HG03097 (cell line): Measurements from ENCODE around the gene ARHGEF26.

Experiments
- ATAC-seq: cut with Tn5 transposase; IDR thresholded peaks from one replicate; pipeline ENCODE4 v1.9.1; 2021; ENCODE audit not compliant: unreplicated experiment, low FRiP score

The ARHGEF26 gene

DNA sequence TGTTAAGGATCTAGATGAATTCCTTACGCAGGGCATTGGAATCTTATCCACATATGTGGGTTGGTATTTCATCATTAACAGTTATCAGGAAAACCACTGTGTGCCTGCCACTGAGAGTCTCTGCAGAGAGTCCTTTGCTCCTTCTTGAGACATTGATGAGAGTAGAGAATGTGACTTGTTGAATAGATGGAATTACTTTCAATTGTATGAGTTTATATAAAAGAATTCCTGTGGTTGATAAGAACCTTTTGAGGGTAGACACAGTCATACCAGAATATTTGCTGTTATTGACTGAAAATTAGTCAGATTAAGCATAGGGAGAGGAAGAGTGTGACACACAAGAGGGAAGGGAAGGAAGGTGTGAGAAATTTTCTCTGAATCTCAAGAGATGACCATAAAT, 30.8 kb downstream of the ARHGEF26 start:
- no peak for ATAC-seq

DNA sequence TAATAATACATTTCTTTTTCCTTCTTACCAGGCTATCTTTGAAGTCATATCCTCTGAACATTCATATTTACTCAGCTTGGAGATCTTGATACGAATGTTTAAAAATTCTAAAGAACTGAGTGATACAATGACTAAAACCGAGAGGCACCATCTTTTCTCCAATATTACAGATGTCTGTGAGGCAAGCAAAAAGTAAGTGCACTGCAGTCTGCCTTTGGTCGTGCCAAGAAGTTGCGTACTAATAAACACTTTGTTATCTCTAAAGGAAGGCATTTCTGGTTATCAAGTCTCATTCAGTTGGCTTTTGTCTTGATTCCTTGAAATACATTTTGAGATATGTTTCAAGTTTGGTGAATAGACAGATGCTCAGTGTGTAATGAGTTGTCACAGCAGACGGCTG, 31.6 kb downstream of the ARHGEF26 start:
- ATAC-seq: no peak

DNA sequence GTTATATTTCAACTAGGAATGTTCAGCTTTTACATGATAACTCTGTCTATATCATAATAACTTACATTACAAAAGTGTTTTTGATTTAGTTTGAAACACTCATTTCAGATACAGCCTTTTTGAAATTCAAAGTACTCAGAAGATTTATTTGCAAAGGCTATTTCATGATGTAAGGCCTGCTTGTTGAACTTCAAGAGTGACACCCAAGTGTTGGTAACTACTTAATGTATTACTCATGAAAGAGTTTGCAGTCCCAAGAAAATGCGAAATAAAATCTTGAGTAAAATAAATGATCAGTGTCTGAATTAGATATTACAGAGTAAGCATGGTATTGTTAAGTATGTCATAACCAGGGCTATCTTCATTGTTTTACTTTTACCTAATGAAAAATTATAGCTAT, 35.3 kb downstream of the ARHGEF26 start:
- ATAC-seq: no peak

DNA sequence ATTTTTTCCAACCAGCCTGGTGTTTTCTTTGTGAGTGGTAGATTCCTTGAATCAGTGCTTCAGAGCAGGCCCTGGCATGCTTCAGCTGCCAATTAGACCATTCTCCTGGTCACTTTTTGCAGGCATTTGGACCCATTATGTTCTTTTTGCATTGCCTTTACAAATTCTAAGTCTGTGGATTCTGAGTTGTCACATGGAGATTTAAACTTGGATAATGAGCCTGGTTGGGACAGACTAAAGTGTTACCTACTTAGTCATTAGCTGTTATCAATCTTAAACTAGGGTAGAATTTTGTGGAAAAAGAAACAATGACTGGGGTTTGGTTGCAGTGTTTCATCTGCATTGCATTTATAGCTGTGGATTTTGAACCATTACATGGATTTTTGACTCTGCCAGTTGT, 40.6 kb downstream of the ARHGEF26 start:
- ATAC-seq: no peak

DNA sequence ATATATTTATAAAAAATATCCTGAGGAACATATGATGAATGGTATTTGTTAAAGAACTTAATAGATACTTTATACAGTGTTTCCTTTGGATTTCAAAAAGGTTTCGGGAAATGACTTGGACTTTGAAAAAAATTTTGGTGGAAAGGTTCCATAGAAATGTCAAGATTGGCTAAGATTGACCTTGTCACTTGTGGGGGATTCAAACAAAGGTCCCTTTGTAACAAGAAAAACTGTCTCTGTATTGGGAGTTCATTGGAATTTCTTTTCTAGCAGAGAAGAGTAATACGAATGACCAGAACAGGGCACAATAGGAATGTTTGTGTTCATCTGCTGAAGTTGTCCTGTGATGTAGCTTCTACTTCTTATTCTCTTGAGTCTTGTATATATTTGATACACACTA, 43.2 kb downstream of the ARHGEF26 start:
- no peak for ATAC-seq

DNA sequence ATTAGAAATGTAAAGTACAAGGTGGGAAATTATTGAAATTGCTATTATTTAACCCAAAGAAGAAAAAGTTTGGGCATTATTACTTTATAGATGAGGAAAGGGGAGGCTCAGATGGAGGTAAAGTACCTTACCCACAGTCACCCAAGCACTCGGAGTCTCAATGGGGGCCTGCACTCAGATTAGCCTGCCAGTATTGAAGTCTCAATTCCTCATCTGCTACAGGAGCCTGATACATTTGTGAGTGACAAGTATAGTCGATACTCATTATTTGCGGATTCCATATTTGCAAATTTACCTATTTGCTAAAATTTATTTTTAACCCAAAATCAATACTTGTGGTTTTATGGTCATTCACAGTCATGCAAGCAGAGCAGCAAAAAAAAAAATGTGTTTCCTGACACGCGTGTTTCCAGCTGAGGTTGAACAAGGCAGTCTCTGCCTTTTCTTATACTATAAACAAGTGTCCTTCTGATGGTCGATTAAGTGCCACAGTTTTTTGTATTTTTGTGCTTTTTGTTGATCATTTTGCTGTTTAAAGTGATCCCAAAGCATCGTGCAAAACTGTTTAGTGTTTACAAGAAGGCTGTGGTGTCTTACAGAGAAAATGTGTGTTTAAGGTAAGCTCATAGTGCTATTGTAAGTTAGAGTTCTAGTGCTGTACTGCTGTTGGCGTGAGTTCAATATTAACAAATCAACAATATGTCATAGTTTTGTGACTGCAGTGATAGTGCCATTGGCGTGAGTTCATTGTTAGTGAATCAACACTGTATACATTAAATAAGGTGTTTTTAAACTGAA, 48.0 kb downstream of the ARHGEF26 start:
- ATAC-seq: no peak

DNA sequence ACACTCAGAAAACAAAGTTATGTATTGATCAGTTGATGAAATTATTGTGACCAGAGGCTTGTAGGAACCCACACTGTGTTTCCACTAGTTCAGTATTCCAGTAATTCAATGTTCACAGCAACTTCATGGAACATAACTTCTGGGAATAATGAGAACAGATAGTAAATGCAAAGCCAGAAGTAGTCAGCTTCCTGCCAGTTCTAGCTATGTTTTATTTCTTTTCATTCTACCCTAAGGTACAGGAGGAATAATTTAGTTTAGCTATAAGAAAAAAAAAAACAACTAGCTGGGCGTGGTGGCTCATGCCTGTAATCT, 48.6 kb downstream of the ARHGEF26 start:
- no peak for ATAC-seq

DNA sequence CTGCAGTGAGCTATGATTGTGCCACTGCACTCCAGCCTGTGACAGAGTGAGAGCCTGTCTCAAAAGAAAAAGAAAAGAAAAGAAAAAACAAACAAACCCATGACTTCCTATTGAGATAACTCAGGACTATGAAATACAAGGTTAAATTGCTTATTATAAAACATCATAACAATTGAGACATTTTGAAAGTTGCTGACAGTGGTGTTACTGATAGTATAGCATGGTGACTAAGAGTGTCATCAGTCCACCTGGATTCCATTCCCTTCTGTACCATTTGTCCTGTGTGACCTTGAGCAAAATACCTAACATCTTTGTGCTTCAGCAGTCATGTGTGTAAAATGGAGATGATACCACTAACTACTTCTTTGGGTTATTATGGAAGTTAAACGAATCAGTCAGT, 49.1 kb downstream of the ARHGEF26 start:
- no peak for ATAC-seq

DNA sequence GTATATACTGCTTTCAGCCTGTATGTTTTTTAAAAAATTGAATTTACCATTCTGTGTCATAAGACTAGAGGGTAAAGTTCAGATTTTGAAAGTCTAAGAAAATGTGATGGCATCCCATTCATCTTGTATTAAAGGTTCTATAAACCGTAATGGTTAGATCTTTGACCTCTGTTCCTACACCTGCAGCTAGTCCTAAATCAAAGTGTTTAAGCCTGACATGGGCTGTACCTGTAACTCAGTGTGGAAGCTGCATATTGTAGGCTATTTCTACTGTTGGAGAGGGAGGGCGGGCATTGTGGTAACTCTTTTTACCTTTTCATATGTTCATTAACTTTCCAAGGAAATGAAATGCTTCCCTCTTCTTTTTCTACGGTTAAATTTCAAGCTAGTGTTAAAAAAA, 53.9 kb downstream of the ARHGEF26 start:
- no peak for ATAC-seq

DNA sequence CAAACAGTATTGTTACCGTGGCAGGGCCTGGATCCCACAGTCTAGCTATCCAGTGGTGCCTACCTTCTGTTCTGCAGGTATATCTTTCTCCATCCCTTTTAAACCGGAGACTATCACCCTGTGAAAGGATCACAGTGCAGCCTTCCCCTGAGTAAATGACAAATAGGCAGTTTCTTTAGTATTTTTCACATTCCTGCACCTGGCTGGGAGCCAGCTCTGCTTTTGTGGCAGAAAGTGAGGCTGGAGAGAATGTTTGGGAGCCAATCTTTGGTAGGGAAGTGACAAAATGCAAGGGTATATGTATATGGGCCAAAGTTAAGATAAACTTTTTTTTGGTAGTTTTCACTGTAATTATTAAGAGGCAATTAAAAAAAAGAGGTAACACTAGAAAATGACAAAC, 54.8 kb downstream of the ARHGEF26 start:
- no peak for ATAC-seq

DNA sequence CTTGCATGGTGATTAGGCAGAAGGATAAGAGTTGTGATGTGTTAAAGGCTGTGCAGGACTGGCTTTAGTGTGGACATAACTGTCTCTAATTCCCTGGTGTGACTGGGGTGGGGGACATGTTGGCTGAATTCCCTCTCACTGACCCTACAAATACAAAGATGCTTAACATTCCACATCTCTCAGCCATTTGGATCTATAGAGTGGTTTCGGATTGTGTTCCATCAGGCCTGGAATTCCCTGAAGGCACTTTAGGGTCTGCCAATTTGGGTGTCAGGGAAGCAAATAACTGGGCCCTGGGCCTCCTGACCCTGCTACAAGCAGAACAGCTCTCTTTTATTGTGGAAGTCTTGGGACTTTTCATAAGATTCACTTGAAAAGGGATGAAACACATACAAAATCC, 56.2 kb downstream of the ARHGEF26 start:
- ATAC-seq: no peak

DNA sequence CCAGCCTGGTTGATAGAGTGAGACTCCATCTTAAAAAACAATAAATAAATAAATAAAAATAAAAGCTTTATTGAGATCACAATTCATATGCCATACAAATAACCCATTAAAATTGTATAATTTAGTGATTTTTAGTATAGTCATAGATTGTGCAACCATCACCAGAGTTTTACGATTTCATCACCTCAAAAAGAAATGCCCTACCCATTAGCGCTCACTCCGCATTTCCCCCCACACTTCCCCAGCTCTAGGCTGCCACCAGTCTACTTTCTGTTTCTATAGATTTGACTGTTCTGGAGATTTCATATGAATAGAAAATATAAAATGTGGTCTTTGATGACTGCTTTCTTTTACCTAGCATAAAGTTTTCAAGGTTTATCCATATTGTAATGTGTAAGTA, 57.0 kb downstream of the ARHGEF26 start:
- no peak for ATAC-seq

DNA sequence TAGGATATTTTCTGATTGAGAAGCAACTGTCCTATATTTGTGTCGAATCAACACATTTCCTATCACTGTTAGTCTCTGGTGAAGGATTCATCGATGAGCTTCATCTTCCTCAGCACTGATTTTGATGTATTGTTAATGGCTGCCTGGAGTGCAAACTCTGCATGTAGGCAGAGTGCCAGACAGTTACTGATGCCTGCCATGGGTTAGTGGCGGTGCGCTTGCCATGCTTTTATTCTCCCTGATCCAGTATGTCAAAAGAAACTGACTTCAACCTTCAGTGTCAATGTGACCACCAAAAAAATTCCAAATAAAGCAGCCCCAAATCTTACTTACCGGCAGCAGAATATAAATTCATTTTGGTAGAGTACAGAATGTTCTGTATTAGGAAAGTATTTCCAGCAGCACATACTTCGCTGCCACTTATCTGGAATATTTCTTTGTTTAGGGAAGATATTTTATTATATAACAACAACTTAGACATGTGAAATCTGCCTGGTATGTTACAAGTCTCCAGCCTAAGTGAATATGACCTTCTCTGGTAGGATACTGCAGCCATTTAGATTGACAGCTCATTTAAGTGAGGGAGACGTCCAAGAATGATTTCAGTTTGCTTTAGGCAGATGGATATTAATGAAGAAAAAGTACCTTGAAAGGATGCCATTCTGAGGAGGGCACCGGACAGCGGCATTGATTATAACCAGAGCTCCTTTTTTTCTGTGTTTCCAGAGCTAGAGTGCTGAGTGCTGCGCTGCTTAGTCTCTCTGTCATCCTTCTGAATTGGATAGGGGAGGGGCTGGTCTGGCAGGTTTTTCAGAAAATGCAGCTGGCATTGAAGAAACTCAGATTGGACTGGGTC, 59.9 kb downstream of the ARHGEF26 start:
- no peak for ATAC-seq

DNA sequence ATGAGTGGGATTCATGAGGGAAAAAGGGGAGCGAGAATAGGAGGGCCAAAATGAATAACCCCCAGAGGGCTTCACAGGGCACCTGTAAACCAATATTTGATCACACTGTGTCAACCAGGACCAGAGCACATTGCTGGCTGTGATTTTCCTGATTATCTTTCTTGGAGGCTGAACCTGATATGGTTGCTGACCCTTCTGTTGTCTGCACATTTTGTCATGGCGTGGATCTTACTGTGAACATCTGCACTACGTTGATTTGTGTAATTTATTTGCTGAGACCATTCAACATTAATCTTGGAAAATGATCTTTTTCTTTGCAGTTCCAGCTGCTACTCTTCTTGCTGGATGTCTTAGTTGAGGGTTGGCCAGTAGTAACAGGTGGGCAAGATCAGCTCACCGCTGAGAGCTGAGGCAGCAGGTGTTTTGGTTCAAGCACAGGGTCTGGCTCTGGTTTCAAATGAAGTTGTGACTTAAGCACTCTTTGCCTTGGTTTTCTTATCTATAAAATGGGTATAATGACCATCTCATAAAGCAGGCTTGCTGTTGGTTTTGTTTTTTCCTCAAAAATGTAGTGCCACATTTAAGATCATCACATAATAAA, 61.2 kb downstream of the ARHGEF26 start:
- no peak for ATAC-seq

DNA sequence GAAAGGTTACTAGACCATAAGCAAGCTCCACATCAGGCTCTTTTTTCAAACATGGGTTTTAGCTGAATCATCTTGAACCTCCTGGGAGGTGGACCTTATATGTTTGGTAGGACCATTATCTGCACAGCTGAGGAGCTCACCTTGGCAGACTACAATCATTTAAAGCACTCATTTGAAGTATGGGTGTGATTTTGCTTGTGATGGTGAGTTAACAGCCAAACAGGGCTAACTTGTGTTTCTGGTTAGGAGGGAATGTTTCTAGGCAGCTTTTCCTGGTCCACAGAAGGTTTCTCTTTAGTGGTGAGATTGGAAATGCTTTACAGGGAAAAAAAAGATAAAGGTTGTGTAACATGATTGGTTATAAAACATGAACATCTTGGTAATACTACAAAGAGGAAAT, 61.8 kb downstream of the ARHGEF26 start:
- no peak for ATAC-seq

DNA sequence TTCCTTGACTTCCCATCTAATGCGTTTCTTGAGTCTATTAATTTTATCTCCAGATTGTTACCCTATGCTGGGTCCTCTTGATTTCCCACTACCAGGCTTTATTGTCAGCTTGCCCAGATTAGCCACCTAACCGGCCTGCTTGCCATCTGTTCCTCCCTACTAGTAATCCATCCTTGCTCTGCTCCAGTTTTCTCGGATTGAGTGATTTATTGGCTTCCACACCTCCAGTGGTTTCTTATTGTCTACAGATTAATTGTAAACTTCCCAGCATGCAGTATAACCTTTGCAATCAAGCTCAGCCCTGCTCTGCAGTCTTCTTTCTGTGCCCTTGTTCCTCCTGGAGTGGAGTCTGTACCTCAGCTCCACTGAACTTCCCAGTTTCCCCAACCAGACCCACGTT, 63.4 kb downstream of the ARHGEF26 start:
- no peak for ATAC-seq

DNA sequence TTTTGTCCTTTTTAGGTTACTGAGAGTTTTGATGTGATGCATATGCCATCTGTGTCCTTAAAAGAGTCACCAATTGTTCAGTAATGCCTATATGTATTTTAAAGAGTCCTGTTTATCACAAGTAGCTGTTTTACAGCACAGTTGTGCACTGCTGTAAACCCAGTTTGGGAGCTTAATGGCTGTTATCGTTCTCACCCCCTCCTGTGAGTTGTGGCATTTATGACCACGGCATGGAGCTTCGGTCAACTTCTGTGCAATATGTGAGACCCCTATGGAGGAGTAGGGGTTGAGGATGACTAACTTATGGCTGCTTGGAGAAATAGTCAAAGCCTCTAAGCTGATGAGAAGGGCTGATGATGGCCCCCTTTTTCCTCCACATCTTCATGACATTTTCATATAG, 67.2 kb downstream of the ARHGEF26 start:
- no peak for ATAC-seq

DNA sequence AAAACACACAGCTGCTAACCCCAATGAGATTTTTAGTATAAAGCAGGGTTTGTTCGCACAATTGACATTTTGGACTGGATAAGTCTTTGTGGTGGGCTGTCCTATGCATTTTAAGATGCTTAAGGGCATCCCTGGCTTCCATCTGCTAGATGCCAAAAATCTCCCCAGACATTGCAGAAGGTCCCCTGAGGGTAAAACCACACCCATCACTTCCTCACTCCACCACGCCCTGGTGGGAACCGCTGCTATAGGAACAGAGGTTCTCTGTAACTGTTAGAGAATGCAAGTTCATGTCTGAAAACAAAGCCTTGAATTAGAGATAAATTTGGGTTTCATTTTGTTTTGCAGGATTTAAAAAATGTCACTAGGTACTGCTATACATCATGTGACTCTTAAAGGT, 67.7 kb downstream of the ARHGEF26 start:
- ATAC-seq: no peak

DNA sequence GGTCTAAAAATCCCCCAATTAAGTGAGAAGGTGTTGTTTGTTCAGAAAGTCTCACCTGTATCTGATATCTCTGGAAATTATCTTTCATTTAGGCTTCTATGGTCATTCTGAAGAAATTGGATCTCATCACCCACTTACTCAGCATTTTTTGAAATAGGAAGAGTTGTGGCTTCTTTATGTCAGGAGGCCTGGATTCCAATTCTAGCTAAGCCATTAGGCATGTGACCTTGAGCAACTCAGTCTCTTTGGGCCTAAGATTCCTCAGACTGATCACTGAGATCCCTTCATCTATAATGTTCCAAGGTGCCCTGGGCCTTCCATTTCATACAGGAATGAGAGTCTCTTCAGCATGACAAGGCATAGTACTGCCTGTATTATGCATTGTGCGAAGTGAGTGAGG, 70.3 kb downstream of the ARHGEF26 start:
- ATAC-seq: no peak

DNA sequence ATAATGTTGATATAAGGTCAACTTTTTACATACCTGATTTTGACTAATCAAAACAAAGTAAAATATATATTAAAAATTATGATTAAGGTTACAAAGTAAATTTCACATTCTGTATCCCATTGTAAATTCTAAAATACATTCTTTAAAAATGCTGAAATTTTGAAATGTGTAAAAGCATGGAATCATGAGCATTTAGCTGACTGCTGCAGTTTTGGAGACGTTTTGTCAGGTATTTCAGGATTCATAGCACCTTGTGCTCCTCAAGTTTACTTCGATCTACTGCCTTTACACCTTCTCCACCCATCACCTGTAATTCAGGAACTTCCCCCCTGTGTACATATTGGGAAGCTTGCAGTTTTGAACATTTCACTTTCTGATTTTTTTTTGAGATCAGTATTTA, 71.0 kb downstream of the ARHGEF26 start:
- ATAC-seq: no peak

DNA sequence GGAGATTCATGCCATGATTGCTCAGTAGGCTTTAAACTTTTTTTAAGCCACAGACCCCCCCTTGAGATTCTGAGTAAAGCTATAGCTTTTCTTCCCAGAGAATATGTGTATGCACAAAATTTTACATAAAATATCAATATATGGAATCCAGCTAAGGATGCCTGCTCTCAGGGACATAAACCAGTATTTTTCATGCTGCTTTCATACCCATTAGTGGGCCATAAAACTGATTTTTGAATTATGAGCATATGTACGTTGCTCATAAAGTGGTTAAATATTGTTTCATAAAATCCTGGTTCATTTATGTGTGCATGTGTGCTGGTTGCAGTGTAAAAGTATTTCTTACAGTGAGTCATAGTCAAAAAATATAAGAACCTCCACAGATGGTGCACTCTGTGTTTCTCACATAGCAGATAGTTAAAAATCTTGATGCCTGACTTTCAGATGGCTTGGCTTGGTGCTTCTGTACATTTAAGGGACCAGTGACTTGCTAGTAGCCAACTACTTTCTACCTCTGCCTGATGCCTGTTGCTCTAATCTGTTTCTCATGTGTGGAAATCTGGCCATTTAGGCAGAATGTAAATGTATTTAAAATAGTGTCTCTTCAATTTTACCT, 71.9 kb downstream of the ARHGEF26 start:
- ATAC-seq: no peak
